ENCODE data around the gene NAA80. TPM values are rescaled to one million over a fixed set of nuclear protein-coding genes. Genes with fewer than 3 reads are reported as not detected.

The NAA80 gene
- polyA plus RNA-seq, 1 of the 3 experiments (the other 2 are of a cell fraction), result 10.5 TPM

DNA sequence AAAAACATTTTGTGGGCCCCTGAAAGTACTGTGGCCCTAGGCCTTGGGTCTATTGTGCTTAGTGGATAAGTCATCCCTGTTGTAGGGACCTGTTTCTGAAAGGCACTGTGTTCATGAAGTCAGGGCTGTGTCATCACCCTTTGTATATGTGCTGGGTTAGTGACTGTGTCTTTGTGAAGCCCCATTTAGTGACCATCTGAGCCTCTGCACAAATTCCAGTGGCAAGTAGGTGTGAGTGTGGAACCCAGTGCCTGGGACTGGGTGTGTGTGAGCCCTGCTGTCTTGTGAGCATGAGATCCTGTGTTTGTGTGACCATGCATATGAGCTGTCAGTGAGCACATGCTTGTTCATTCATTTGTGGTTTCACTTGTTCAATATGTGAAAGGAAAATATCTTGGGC, 5.4 kb upstream of the NAA80 start:
- Histone ChIP-seq H3F3A (replicated peaks; ENCODE audit: insufficient read depth) (peaks cover 4% of the 10 kb centered on the region), H3K9me2 (no peaks in the 10 kb centered on the region), H3K27ac (ENCODE audit: low read depth in 2 of 2, low read length in 1 of 2) (no peak overlapping the region), H3K9me3 (peaks cover 15% of the 10 kb centered on the region; the same call in 1 of the 2 replicates), H3K36me3 (replicated peaks in 1 of 2; ENCODE audit: control insufficient read depth in 1 of 2, insufficient read depth in 2 of 2, low read length in 1 of 2) (peaks cover 0 to 10% of the 10 kb centered on the region in 2 experiments), H3K27me3 (ENCODE audit: insufficient read depth) (no peaks in the 10 kb centered on the region), H4K20me1 (ENCODE audit: insufficient read depth) (no peaks in the 10 kb centered on the region), H3K79me2 (ENCODE audit: insufficient read depth) (no peaks in the 10 kb centered on the region), H3K4me3 (ENCODE audit: low read depth in 2 of 2, low read length in 1 of 2) (no peak overlapping the region), H3K4me2 (no peak overlapping the region), H3K4me1 (ENCODE audit: control insufficient read depth in 1 of 2, insufficient read depth in 2 of 2, low read depth in 1 of 2, low read length in 1 of 2) (peaks cover 4 to 29% of the 10 kb centered on the region in 2 experiments; a peak in 2 of 4 replicates), H2AFZ (ENCODE audit: low read depth) (no peak overlapping the region), H3K9ac (no peak overlapping the region)
- CTCF ChIA-PET, result interaction anchor here (0.7 to 7.7 kb wide), 4 partner anchors 15 to 110 kb away, joined by 3 to 45 read pairs (median 4); no protein-coding TSS in a partner anchor
- POLR2A ChIA-PET, result no interaction called here
- DNase-seq, result no peak
- TF ChIP-seq RCOR1 (IDR thresholded peaks at IDR 0.05; ENCODE audit: low read length) (no peak), CTCF (IDR thresholded peaks at IDR 0.05) (no peak), YY1 (IDR thresholded peaks at IDR 0.05; ENCODE audit: low read depth) (no peak), NRF1 (IDR thresholded peaks at IDR 0.05; ENCODE audit: low read depth, low read length) (no peak), GATA2 (CRISPR knock-in tag; IDR thresholded peaks at IDR 0.05) (no peak), TEAD4 (IDR thresholded peaks at IDR 0.05; ENCODE audit: borderline replicate concordance, insufficient read depth) (no peak), EP300 (IDR thresholded peaks at IDR 0.05; ENCODE audit: borderline replicate concordance in 1 of 2, low read depth in 1 of 2, low read length in 1 of 2) (no peak)

DNA sequence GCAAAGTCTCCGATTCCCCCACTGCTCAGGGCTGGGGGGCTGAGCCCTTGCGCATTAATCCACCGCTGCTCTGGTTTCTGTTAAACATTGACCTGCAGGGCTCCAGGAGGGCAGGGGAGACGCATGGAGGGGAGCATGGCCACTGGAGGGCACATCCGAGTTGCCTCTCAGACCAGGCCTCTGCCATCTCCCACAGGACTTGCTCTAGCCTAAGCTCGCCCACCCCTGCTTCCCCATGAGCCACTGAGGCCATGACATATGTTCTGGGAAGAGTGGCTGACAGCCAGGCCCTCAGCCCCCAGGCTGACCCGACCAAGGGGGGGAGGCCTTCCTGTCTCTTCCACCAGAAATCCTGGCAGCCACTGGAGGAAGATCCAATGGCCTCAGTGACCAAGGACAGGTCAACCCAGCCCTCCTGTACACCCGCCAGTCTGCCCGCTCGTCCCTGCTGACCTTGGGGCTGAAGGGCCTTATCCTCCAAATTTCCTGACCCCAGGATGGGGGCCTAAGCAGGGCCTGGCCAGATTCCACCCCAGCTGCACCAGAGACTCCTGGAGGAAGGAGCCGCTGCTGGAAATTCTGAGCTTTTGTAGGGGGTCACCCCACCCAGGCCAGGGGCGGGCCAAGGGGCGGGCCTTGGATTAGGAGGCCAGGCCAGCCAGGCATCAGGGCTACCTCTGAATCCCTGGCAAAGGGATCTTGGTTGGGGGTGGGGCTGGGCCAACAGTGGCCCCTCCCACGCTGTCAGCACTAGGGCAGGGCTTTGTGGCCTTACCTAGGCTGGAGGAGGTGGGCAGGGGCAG, 4.0 kb upstream of the NAA80 start, which contains the start of gene HYAL1:
HYAL1 (minus strand) TSS at position 562 of the 803 bp plus-strand sequence. CDS start 618 bp downstream, outside the sequence.
- peak; percentile 70 for DNase-seq
- Histone ChIP-seq H3K36me3 (replicated peaks in 1 of 2; ENCODE audit: control insufficient read depth in 1 of 2, insufficient read depth in 2 of 2, low read length in 1 of 2) (no peaks in the 10 kb centered on the region), H3K79me2 (ENCODE audit: insufficient read depth) (peaks cover 6% of the 10 kb centered on the region; the same call in 1 of the 2 replicates), H3K4me3 (ENCODE audit: low read depth in 2 of 2, low read length in 1 of 2) (no peak within 1 kb of the TSS), H3K27me3 (ENCODE audit: insufficient read depth) (no peaks in the 10 kb centered on the region), H2AFZ (ENCODE audit: low read depth) (no peak within 1 kb of the TSS), H3F3A (replicated peaks; ENCODE audit: insufficient read depth) (peaks cover 2% of the 10 kb centered on the region), H3K9me3 (0 out of 2 replicates have a peak, but pooled peaks cover 7% of the 10 kb centered on the region), H3K9me2 (no peaks in the 10 kb centered on the region), H3K27ac (ENCODE audit: low read depth in 2 of 2, low read length in 1 of 2) (peak within 1 kb of the TSS in 1 of 2 experiments; percentile 76; a peak in 2 of 4 replicates), H3K4me1 (ENCODE audit: control insufficient read depth in 1 of 2, insufficient read depth in 2 of 2, low read depth in 1 of 2, low read length in 1 of 2) (peaks cover 7 to 34% of the 10 kb centered on the region in 2 experiments; a peak in 2 of 4 replicates), H4K20me1 (ENCODE audit: insufficient read depth) (no peaks in the 10 kb centered on the region), H3K4me2 (no peak within 1 kb of the TSS), H3K9ac (no peak within 1 kb of the TSS)
- TF ChIP-seq RAD21 (IDR thresholded peaks at IDR 0.05; ENCODE audit: low read length) (peak; percentile 42), YY1 (IDR thresholded peaks at IDR 0.05; ENCODE audit: low read depth) (no peak)
- WGBS (ENCODE audit: low lambda C conversion rate), result 87% methylated on average over 4 of the region's 14 CpGs
- CTCF ChIA-PET, result interaction anchor here (0.8 to 7.7 kb wide), 7 partner anchors 16 to 242 kb away, joined by 3 to 45 read pairs (median 5); partner anchors contain the start of gene TUSC2
- POLR2A ChIA-PET, result no interaction called here

Measured in SK-N-SH (cell line).